ENCODE results near the gene AHRR.

- TF ChIP-seq CTCF (IDR thresholded peaks at IDR 0.05) (no peak), POLR2AphosphoS5 (IDR thresholded peaks at IDR 0.05) (no peak), EP300 (IDR thresholded peaks at IDR 0.05) (no peak), POLR2A (IDR thresholded peaks at IDR 0.05) (no peak)
Observed at GRCh38 chr5:326109-326508, 4.6 kb downstream of the AHRR start.

Data from stomach (tissue), 4 donors.